Lung (tissue), 12 donors: ENCODE data around the gene CARMIL1. TPM values are rescaled to one million over a fixed set of nuclear protein-coding genes. Genes with fewer than 3 reads are reported as not detected.

Experiments
- ATAC-seq: fragments of 200-7000 bp; cut with Tn5 transposase; one replicate; pipeline ENCODE4 v1.9.1; 2020; ENCODE audit warnings: moderate number of reproducible peaks; ENCODE audit not compliant: insufficient read depth, low FRiP score
- DNase-seq, 3 donors: peaks; one replicate each; pipeline ENCODE4 v3.0.0-alpha.2; 2013 to 2017
- H3K27ac ChIP-seq, 2 donors: one replicate each; pipeline ENCODE4 v1.5.1; 2013; ENCODE audit warnings: mild to moderate bottlenecking in 2 of 2, moderate library complexity in 2 of 2, control low read depth in 1 of 2, inconsistent platforms in 1 of 2, low read depth in 1 of 2, low read length in 1 of 2
- H3K27me3 ChIP-seq, 3 donors: one replicate each; pipeline ENCODE4 v1.5.1; 2013; ENCODE audit warnings: low read length in 2 of 3; ENCODE audit not compliant: control insufficient read depth in 3 of 3, insufficient read depth in 3 of 3
- H3K36me3 ChIP-seq, 4 donors: one replicate each; pipeline ENCODE4 v1.5.1; 2013; ENCODE audit warnings: low read length in 4 of 4, mild to moderate bottlenecking in 1 of 4, moderate library complexity in 1 of 4; ENCODE audit not compliant: control insufficient read depth in 4 of 4, insufficient read depth in 4 of 4
- H3K4me1 ChIP-seq, 5 donors: one replicate each; pipeline ENCODE4 v1.5.1; 2013; ENCODE audit warnings: low read length in 5 of 5, mild to moderate bottlenecking in 2 of 5, moderate library complexity in 1 of 5; ENCODE audit not compliant: control insufficient read depth in 5 of 5, insufficient read depth in 5 of 5
- H3K4me3 ChIP-seq: one replicate; pipeline ENCODE4 v1.5.1; 2013; ENCODE audit warnings: mild to moderate bottlenecking, control low read depth, moderate library complexity
- H3K9ac ChIP-seq, 2 donors: one replicate each; pipeline ENCODE4 v1.5.1; 2013; ENCODE audit warnings: low read length in 2 of 2, control low read depth in 1 of 2; ENCODE audit not compliant: insufficient read depth in 1 of 2
- H3K9me3 ChIP-seq, 4 donors: one replicate each; pipeline ENCODE4 v1.5.1; 2013; ENCODE audit warnings: low read length in 3 of 4, mild to moderate bottlenecking in 1 of 4, moderate library complexity in 1 of 4; ENCODE audit not compliant: control insufficient read depth in 4 of 4, insufficient read depth in 3 of 4
- CTCF ChIP-seq: IDR thresholded peaks from 2 replicates; pipeline ENCODE4 v1.5.1; 2012; ENCODE audit warnings: mild to moderate bottlenecking; ENCODE audit errors: control extremely low read depth, extremely low read depth
- WGBS, 2 donors: extraction: QIAGEN DNeasy Blood & Tissue Kit; methylation state at CpG; one replicate each; pipeline ENCODE4 v1.1.7; 2013; 5-methylcytosine and 5-hydroxymethylcytosine counted together
- polyA plus RNA-seq, 2 donors: library from polyadenylated mRNA; stranded (reverse); fragments of 200-250 nt; gene quantifications; one replicate each; pipeline ENCODE4 v1.2.1, GENCODE V29; 2013
- total RNA-seq, 2 donors: library from RNA; depleted of rRNA in 1 of 2; stranded (reverse); fragments of >200 nt in 1 of 2; gene quantifications; one replicate each; pipeline ENCODE4 v1.2.1, GENCODE V29; 2014 to 2021
- donor health status: control.
- donor health status: control.
- donor health status: Bipolar disorder and iron deficiency.
- donor health status: healthy.
- donor health status: DM: yes; HTN: yes; CAD: no.

Gene CARMIL1
- total and polyA plus RNA-seq, 4 donors, result 8.0 to 38.3 (median 34.9) TPM

- no peak overlapping the region for H3K4me3 ChIP-seq
- no peak for TF ChIP-seq CTCF
- peaks cover 0 to 1% (median 0%) of the 10 kb centered on the region in 5 donors for H3K4me1 ChIP-seq
- no peaks in the 10 kb centered on the region for H3K27me3 ChIP-seq
- H3K9me3 ChIP-seq, result no peaks in the 10 kb centered on the region
- 88 to 92% methylated on average over 2 of the region's 2 CpGs for WGBS, 2 donors
- H3K36me3 ChIP-seq, result no peaks in the 10 kb centered on the region
- DNase-seq (no peak), ATAC-seq (no peak)
- H3K9ac ChIP-seq, result no peak overlapping the region
- no peak overlapping the region for H3K27ac ChIP-seq
Measured at GRCh38 chr6:25397406-25397805, 118.2 kb downstream of the CARMIL1 start.

GRCh38 chr6:25399885-25400284, 120.7 kb downstream of the CARMIL1 start:
- H3K9me3 ChIP-seq, result no peaks in the 10 kb centered on the region
- DNase-seq, result no peak
- no peaks in the 10 kb centered on the region for H3K27me3 ChIP-seq
- WGBS, 2 donors, result 96 to 97% methylated on average over 5 of the region's 5 CpGs
- H3K27ac ChIP-seq, result no peak overlapping the region
- no peaks in the 10 kb centered on the region for H3K36me3 ChIP-seq
- no peak for TF ChIP-seq CTCF
- no peak overlapping the region for H3K9ac ChIP-seq
- no peak overlapping the region for H3K4me3 ChIP-seq
- peaks cover 0 to 8% (median 0%) of the 10 kb centered on the region in 5 donors for H3K4me1 ChIP-seq
- ATAC-seq, result no peak

- H3K4me1 ChIP-seq, result peaks cover 0 to 11% (median 0%) of the 10 kb centered on the region in 5 donors
- no peak for ATAC-seq
- no peaks in the 10 kb centered on the region for H3K36me3 ChIP-seq
- WGBS, 2 donors, result 79 to 83% methylated on average over 5 of the region's 5 CpGs
- H3K9ac ChIP-seq, result no peak overlapping the region
- no peak overlapping the region for H3K4me3 ChIP-seq
- no peak for DNase-seq
- no peak overlapping the region for H3K27ac ChIP-seq
- no peaks in the 10 kb centered on the region for H3K9me3 ChIP-seq
- TF ChIP-seq CTCF, result no peak
- no peaks in the 10 kb centered on the region for H3K27me3 ChIP-seq
Measured at GRCh38 chr6:25401711-25402110, 122.5 kb downstream of the CARMIL1 start.

- H3K4me3 ChIP-seq, result no peak overlapping the region
- no peak for ATAC-seq
- H3K27ac ChIP-seq, result no peak overlapping the region
- H3K9ac ChIP-seq, result no peak overlapping the region
- peaks cover 0 to 11% (median 0%) of the 10 kb centered on the region in 5 donors for H3K4me1 ChIP-seq
- 74 to 97% methylated on average over 4 of the region's 4 CpGs for WGBS, 2 donors
- no peaks in the 10 kb centered on the region for H3K36me3 ChIP-seq
- no peaks in the 10 kb centered on the region for H3K27me3 ChIP-seq
- DNase-seq, result no peak
- H3K9me3 ChIP-seq, result no peaks in the 10 kb centered on the region
- TF ChIP-seq CTCF, result no peak
Measured at GRCh38 chr6:25402125-25402524, 123.0 kb downstream of the CARMIL1 start.
